Neural cell (in vitro differentiated cells): ENCODE measurements around the gene MAPK8IP3. TPM values are rescaled to one million over a fixed set of nuclear protein-coding genes. Genes with fewer than 3 reads are reported as not detected.

ENCODE experiments used
- H2AFZ ChIP-seq: fragments of 200-600, 300-800 bp; sonication (generic), shearing (Covaris generic); 2 replicates; pipeline ENCODE4 v1.6.0; 2014; ENCODE audit warnings: low read depth, mild to moderate bottlenecking, antibody characterized with exemption, low read length, moderate library complexity
- H3F3A ChIP-seq: fragments of 200-600 bp; shearing (Covaris generic); 2 replicates; pipeline ENCODE4 v1.6.1; 2016; ENCODE audit warnings: mild to moderate bottlenecking, moderate library complexity, mixed read lengths, antibody characterized with exemption, low read length; ENCODE audit not compliant: insufficient read depth, poor library complexity, severe bottlenecking
- H3K27ac ChIP-seq: fragments of 200-600, 300-800 bp; sonication (generic), shearing (Covaris generic); 2 replicates; pipeline ENCODE4 v1.5.1; 2014; ENCODE audit warnings: mild to moderate bottlenecking, low read length, moderate library complexity
- H3K27me3 ChIP-seq: fragments of 300-800, 200-600 bp; sonication (generic), shearing (Covaris generic); 2 replicates; pipeline ENCODE4 v1.6.0; 2014; ENCODE audit warnings: mild to moderate bottlenecking, low read depth, low read length, moderate library complexity; ENCODE audit not compliant: insufficient read depth
- H3K36me3 ChIP-seq: fragments of 300-800, 200-600 bp; sonication (generic), shearing (Covaris generic); 2 replicates; pipeline ENCODE4 v1.5.1; 2014; ENCODE audit warnings: mild to moderate bottlenecking, antibody characterized with exemption, low read length, moderate library complexity; ENCODE audit not compliant: insufficient read depth
- H3K4me2 ChIP-seq: fragments of 300-800, 200-600 bp; sonication (generic), shearing (Covaris generic); 2 replicates; pipeline ENCODE4 v1.6.0; 2014; ENCODE audit warnings: mild to moderate bottlenecking, low read length
- H3K4me3 ChIP-seq: fragments of 300-800, 200-600 bp; sonication (generic), shearing (Covaris generic); 2 replicates; pipeline ENCODE4 v1.5.1; 2014; ENCODE audit warnings: mild to moderate bottlenecking, low read length, moderate library complexity
- H3K79me2 ChIP-seq: fragments of 200-600 bp; shearing (Covaris generic); replicated peaks from 2 replicates; pipeline ENCODE4 v1.6.0; 2014; ENCODE audit warnings: mild to moderate bottlenecking, low read length, moderate library complexity; ENCODE audit not compliant: insufficient read depth
- H3K9ac ChIP-seq: fragments of 300-800, 200-600 bp; sonication (generic), shearing (Covaris generic); 2 replicates; pipeline ENCODE4 v1.6.1; 2016; ENCODE audit warnings: mild to moderate bottlenecking, low read length, mixed read lengths
- H3K9me2 ChIP-seq: fragments of 200-600 bp; shearing (Covaris generic); 2 replicates; pipeline ENCODE4 v1.6.1; 2016; ENCODE audit warnings: mild to moderate bottlenecking, low read length, mixed read lengths; ENCODE audit not compliant: insufficient read depth
- H3K9me3 ChIP-seq: fragments of 200-600, 300-800 bp; sonication (generic), shearing (Covaris generic); 2 replicates; pipeline ENCODE4 v1.6.1; 2016; ENCODE audit warnings: mild to moderate bottlenecking, mixed run types, low read length, moderate library complexity, mixed read lengths
- H4K20me1 ChIP-seq: fragments of 200-600 bp; shearing (Covaris generic); 2 replicates; pipeline ENCODE4 v1.6.1; 2016; ENCODE audit warnings: mild to moderate bottlenecking, mixed run types; ENCODE audit not compliant: insufficient read depth
- CTCF ChIP-seq: fragments of 450-650 bp; IDR thresholded peaks from 2 replicates; pipeline ENCODE4 v1.5.1; 2014; ENCODE audit warnings: antibody characterized with exemption, mild to moderate bottlenecking, moderate library complexity; ENCODE audit not compliant: poor library complexity, severe bottlenecking
- EP300 ChIP-seq: fragments of 450-650 bp; conservative IDR thresholded peaks from 2 replicates; pipeline ENCODE4 v1.6.1; 2014; ENCODE audit warnings: antibody characterized with exemption, mild to moderate bottlenecking, moderate library complexity; ENCODE audit not compliant: poor library complexity, severe bottlenecking
- EZH2 ChIP-seq: fragments of 200-600, 300-800 bp; shearing (Covaris generic), sonication (generic); IDR thresholded peaks from 2 replicates; pipeline ENCODE4 v1.6.1; 2014; ENCODE audit warnings: antibody characterized with exemption, low read length, borderline replicate concordance, mild to moderate bottlenecking; ENCODE audit not compliant: insufficient read depth, poor library complexity, severe bottlenecking
- MXI1 ChIP-seq: fragments of 450-650 bp; conservative IDR thresholded peaks from 2 replicates; pipeline ENCODE4 v1.6.1; 2014; ENCODE audit warnings: antibody characterized with exemption, mild to moderate bottlenecking; ENCODE audit not compliant: poor library complexity, severe bottlenecking
- POLR2AphosphoS5 ChIP-seq: IDR thresholded peaks from 2 replicates; pipeline ENCODE4 v1.6.1; 2012
- RAD21 ChIP-seq: fragments of 450-650 bp; conservative IDR thresholded peaks from 2 replicates; pipeline ENCODE4 v1.6.1; 2014; ENCODE audit warnings: antibody characterized with exemption, mild to moderate bottlenecking, moderate library complexity
- REST ChIP-seq: IDR thresholded peaks from 2 replicates; pipeline ENCODE4 v1.6.1; 2012; ENCODE audit warnings: borderline replicate concordance
- SMC3 ChIP-seq: fragments of 450-650 bp; conservative IDR thresholded peaks from 2 replicates; pipeline ENCODE4 v1.6.1; 2014; ENCODE audit warnings: antibody characterized with exemption, mild to moderate bottlenecking, moderate library complexity; ENCODE audit not compliant: poor library complexity
- TAF1 ChIP-seq: IDR thresholded peaks from 2 replicates; pipeline ENCODE4 v1.6.1; 2012; ENCODE audit warnings: low read depth
- polyA plus RNA-seq: library from polyadenylated mRNA; depleted of rRNA; stranded (reverse); fragments of >200 nt; gene quantifications from 2 replicates; pipeline ENCODE4 v1.2.3, GENCODE V29; 2014

Gene MAPK8IP3
- polyA plus RNA-seq, 1 donor from 2014 or later, result 51.0 TPM

- Histone ChIP-seq H3K9me3 (no peaks in the 10 kb centered on the region), H4K20me1 (no peaks in the 10 kb centered on the region), H3K9ac (no peak overlapping the region), H3K27ac (no peak overlapping the region), H3K9me2 (no peaks in the 10 kb centered on the region), H3K79me2 (no peaks in the 10 kb centered on the region), H3F3A (no peaks in the 10 kb centered on the region), H3K4me3 (no peak overlapping the region), H3K36me3 (peaks cover 12% of the 10 kb centered on the region), H3K4me2 (no peak overlapping the region), H3K27me3 (no peaks in the 10 kb centered on the region), H2AFZ (no peak overlapping the region)
- no peak for TF ChIP-seq RAD21
- TF ChIP-seq TAF1, result no peak
- TF ChIP-seq CTCF, result no peak
- no peak for TF ChIP-seq POLR2AphosphoS5
- no peak for TF ChIP-seq EZH2
- TF ChIP-seq MXI1, result no peak
- TF ChIP-seq EP300, result no peak
These were observed 28.1 kb downstream of the MAPK8IP3 start for GRCh38 chr16:1734123-1734522.

- Histone ChIP-seq H3K4me2 (no peak overlapping the region), H3F3A (no peaks in the 10 kb centered on the region), H2AFZ (no peak overlapping the region), H4K20me1 (no peaks in the 10 kb centered on the region), H3K79me2 (no peaks in the 10 kb centered on the region), H3K27me3 (no peaks in the 10 kb centered on the region), H3K36me3 (peaks cover 12% of the 10 kb centered on the region), H3K9me2 (no peaks in the 10 kb centered on the region), H3K27ac (no peak overlapping the region), H3K9me3 (no peaks in the 10 kb centered on the region), H3K4me3 (no peak overlapping the region), H3K9ac (no peak overlapping the region)
- no peak for TF ChIP-seq MXI1
These were observed 28.8 kb downstream of the MAPK8IP3 start for GRCh38 chr16:1734816-1735215.

- Histone ChIP-seq H3K27ac (no peak overlapping the region), H2AFZ (no peak overlapping the region)
These were observed 34.2 kb downstream of the MAPK8IP3 start for GRCh38 chr16:1740234-1740633.

More at GRCh38 chr16:1740234-1740633, 34.2 kb downstream of the MAPK8IP3 start:
- Histone ChIP-seq H3K9ac (no peak overlapping the region), H3K4me3 (no peak overlapping the region), H3K79me2 (no peaks in the 10 kb centered on the region), H3K4me2 (no peak overlapping the region), H3K9me2 (no peaks in the 10 kb centered on the region), H3K36me3 (no peaks in the 10 kb centered on the region), H3F3A (no peaks in the 10 kb centered on the region), H3K27me3 (no peaks in the 10 kb centered on the region), H3K9me3 (no peaks in the 10 kb centered on the region), H4K20me1 (no peaks in the 10 kb centered on the region)
- TF ChIP-seq REST (no peak), EP300 (no peak), MXI1 (no peak), EZH2 (no peak), CTCF (no peak), SMC3 (no peak), RAD21 (no peak), POLR2AphosphoS5 (no peak), TAF1 (no peak)
